ENCODE results near the gene ULK4. TPM values are rescaled to one million over a fixed set of nuclear protein-coding genes. Genes with fewer than 3 reads are reported as not detected.

Gene ULK4
- total and polyA plus RNA-seq, 9 donors, result 2.4 to 58.7 (median 7.3) TPM

GRCh38 chr3:41208507-41209220 lies 753.2 kb downstream of the ULK4 start:
- Histone ChIP-seq H3K4me1 (ENCODE audit: insufficient read depth) (peaks cover 14% of the 10 kb centered on the region), H3K36me3 (no peaks in the 10 kb centered on the region)
- WGBS, 3 donors, result 22 to 32% (median 26%) methylated on average over 7 of the region's 7 CpGs

DNA sequence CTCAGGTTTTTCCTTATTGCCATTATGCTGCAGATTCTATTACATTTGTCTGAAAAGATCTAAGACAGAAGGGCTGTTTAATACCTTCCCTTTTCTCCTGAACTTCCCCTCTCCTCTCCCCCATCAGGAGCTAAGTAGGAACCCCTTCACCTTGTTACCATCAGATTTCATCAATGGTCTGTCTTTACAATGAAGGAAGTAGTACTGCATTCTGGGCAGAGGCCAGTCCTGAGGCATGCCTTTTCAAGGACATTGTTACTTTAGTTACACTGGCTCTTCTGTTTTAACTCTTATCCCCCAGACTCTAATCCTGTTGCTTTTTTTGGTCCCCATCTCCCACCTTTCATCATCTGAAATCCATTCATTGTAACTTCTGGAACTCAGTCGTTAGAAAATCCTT lies 754.5 kb downstream of the ULK4 start:
- H3K36me3 ChIP-seq, result no peaks in the 10 kb centered on the region
- H3K27me3 ChIP-seq, result no peaks in the 10 kb centered on the region
- no peak overlapping the region for H3K27ac ChIP-seq
- TF ChIP-seq, protein P1, sequence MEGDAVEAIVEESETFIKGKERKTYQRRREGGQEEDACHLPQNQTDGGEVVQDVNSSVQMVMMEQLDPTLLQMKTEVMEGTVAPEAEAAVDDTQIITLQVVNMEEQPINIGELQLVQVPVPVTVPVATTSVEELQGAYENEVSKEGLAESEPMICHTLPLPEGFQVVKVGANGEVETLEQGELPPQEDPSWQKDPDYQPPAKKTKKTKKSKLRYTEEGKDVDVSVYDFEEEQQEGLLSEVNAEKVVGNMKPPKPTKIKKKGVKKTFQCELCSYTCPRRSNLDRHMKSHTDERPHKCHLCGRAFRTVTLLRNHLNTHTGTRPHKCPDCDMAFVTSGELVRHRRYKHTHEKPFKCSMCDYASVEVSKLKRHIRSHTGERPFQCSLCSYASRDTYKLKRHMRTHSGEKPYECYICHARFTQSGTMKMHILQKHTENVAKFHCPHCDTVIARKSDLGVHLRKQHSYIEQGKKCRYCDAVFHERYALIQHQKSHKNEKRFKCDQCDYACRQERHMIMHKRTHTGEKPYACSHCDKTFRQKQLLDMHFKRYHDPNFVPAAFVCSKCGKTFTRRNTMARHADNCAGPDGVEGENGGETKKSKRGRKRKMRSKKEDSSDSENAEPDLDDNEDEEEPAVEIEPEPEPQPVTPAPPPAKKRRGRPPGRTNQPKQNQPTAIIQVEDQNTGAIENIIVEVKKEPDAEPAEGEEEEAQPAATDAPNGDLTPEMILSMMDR (IDR thresholded peaks at IDR 0.05), result no peak
- no peak for TF ChIP-seq POLR2A (IDR thresholded peaks at IDR 0.05)
- TF ChIP-seq EP300 (IDR thresholded peaks at IDR 0.05), result no peak
- no peak overlapping the region for H3K4me3 ChIP-seq
- peaks cover 13% of the 10 kb centered on the region for H3K4me1 ChIP-seq (ENCODE audit: insufficient read depth)
- H3K9me3 ChIP-seq, result no peaks in the 10 kb centered on the region
- whole genome bisulfite sequencing, 3 donors, result 7 to 23% (median 11%) methylated on average over 1 of the region's 1 CpG
- DNase-seq, result no peak
- intact Hi-C loops (cut with DNase I), result loop anchor here in 1 of 4 donors (10.0 kb wide), 1 partner anchor 623 kb away; no protein-coding TSS in a partner anchor

More at GRCh38 chr3:41208507-41209220, 753.2 kb downstream of the ULK4 start:
- DNase-seq, result no peak
- Histone ChIP-seq H3K4me3 (no peak overlapping the region), H3K27ac (no peak overlapping the region), H3K9me3 (no peaks in the 10 kb centered on the region), H3K27me3 (no peaks in the 10 kb centered on the region)
- intact Hi-C loops (cut with DNase I), result loop anchor here in 1 of 4 donors (10.0 kb wide), 1 partner anchor 624 kb away; no protein-coding TSS in a partner anchor
- TF ChIP-seq, protein P1 (IDR thresholded peaks at IDR 0.05), result no peak
- no peak for TF ChIP-seq EP300 (IDR thresholded peaks at IDR 0.05)
- no peak for TF ChIP-seq POLR2A (IDR thresholded peaks at IDR 0.05)

- Histone ChIP-seq H3K27me3 (no peaks in the 10 kb centered on the region), H3K4me3 (no peak overlapping the region), H3K4me1 (ENCODE audit: insufficient read depth) (peaks cover 11% of the 10 kb centered on the region), H3K36me3 (no peaks in the 10 kb centered on the region), H3K9me3 (no peaks in the 10 kb centered on the region), H3K27ac (no peak overlapping the region)
- intact Hi-C loops (cut with DNase I), result loop anchor here in 1 of 4 donors (10.0 kb wide), 1 partner anchor 621 kb away; no protein-coding TSS in a partner anchor
- WGBS, 3 donors, result 67 to 68% (median 68%) methylated on average over 9 of the region's 9 CpGs
- TF ChIP-seq, protein P1 (IDR thresholded peaks at IDR 0.05), result no peak
- no peak for DNase-seq
Observed at GRCh38 chr3:41205591-41205990, 756.3 kb downstream of the ULK4 start.

- peaks cover 11% of the 10 kb centered on the region for H3K4me1 ChIP-seq (ENCODE audit: insufficient read depth)
- peak overlapping the region; percentile 9 for H3K4me3 ChIP-seq
- 73 to 85% (median 74%) methylated on average over 1 of the region's 1 CpG for WGBS, 3 donors
- TF ChIP-seq EP300 (IDR thresholded peaks at IDR 0.05) (no peak), POLR2A (IDR thresholded peaks at IDR 0.05) (no peak)
- TF ChIP-seq, protein P1 (IDR thresholded peaks at IDR 0.05), result no peak
- intact Hi-C loops (cut with DNase I), result loop anchor here in 2 of 4 donors (5.0 to 10.0 kb wide), 2 partner anchors 620 to 622 kb away; no protein-coding TSS in a partner anchor
- no peaks in the 10 kb centered on the region for H3K9me3 ChIP-seq
- H3K36me3 ChIP-seq, result no peaks in the 10 kb centered on the region
- H3K27me3 ChIP-seq, result no peaks in the 10 kb centered on the region
- no peak overlapping the region for H3K27ac ChIP-seq
- DNase-seq, result no peak
Observed at GRCh38 chr3:41204369-41204768, 757.5 kb downstream of the ULK4 start.

Data from ovary (tissue), 9 donors.